Measurements from ENCODE around the gene FRMD5.
"Not testable (repeated sequence)": the region's sequence is repeated elsewhere in the genome, so short reads cannot be mapped to it uniquely, and the experiment has no call there.

The FRMD5 gene

DNA sequence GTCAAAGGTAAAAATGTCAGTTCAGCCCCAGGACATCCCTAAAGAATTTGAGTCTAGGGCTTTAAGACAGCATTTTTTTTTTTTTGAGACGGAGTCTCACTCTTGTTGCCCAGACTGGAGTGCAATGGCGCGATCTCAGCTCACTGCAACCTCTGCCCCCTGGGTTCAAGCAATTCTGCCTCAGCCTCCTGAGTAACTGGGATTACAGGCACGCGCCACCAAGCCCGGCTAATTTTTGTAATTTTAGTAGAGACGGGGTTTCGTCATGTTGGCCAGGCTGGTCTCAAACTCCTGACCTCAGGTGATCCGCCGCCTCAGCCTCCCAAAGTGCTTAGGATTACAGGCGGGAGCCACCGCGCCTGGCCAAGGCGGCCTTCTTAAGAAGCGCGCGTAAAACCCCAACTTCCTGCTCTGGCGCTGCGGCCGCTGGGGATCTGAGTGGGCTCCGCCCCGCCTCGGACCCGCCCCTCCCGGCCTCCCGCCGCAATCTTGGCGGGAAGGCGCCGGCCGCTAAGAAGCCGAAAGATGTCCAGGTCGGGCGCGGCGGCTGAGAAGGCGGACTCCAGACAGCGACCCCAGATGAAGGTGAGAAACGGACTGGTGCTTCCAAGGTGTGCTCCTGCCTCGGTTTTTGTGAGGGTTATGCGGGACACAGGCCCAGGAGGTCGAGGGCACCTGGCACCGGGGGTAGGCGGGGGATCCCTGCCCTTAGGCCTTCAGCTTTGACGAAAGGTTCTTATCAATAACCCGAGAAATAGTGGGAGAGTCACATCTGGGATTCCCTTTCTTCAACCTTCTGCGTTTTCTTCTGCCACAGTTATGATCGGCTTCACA, 368.3 kb downstream of the FRMD5 start, which contains the start of gene WDR76:
Gene WDR76, plus strand, starts transcription at position 495 of the 834 bp plus-strand sequence. Its CDS starts 31 bp downstream, at position 526.
- H3K27ac Mint-ChIP-seq = peak within 1 kb of the TSS; percentile 96
- peak; percentile 85 for DNase-seq
- H3K4me1 Mint-ChIP-seq (ENCODE audit: low read depth) = peaks cover 63% of the 10 kb centered on the region
- H3K4me3 Mint-ChIP-seq = peak within 1 kb of the TSS; percentile 94
- peaks cover 4% of the 10 kb centered on the region for H3K9me3 Mint-ChIP-seq
- H3K36me3 Mint-ChIP-seq (ENCODE audit: low read depth) = peaks cover 72% of the 10 kb centered on the region
- H3K27me3 Mint-ChIP-seq = no peaks in the 10 kb centered on the region

GRCh38 chr15:43826029-43826507, 369.0 kb downstream of the FRMD5 start:
- peak overlapping the region; percentile 94 for H3K4me3 Mint-ChIP-seq
- H3K36me3 Mint-ChIP-seq (ENCODE audit: low read depth) = peaks cover 72% of the 10 kb centered on the region
- peak overlapping the region; percentile 96 for H3K27ac Mint-ChIP-seq
- peaks cover 66% of the 10 kb centered on the region for H3K4me1 Mint-ChIP-seq (ENCODE audit: low read depth)
- H3K9me3 Mint-ChIP-seq = peaks cover 4% of the 10 kb centered on the region
- H3K27me3 Mint-ChIP-seq = no peaks in the 10 kb centered on the region
- DNase-seq = no peak

DNA sequence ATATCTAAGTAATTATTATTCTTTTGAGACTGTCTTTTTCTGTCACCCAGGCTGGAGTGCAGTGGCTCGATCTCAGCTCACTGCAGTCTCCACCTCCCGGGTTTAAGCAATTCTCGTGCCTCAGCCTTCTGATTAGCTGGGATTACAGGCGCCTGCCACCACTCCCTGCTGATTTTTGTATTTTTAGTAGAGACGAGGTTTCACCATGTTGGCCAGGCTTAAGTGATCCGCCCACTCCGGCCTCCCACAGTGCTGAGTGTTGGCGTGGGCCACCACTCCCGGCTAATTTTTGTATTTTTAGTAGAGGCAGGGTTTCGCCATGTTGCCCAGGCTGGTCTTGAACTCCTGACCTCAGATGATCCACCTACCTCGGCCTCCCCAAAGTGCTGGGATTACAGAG, 369.8 kb downstream of the FRMD5 start:
- peaks cover 69% of the 10 kb centered on the region for H3K4me1 Mint-ChIP-seq (ENCODE audit: low read depth)
- H3K27ac Mint-ChIP-seq = peak overlapping the region; percentile 96
- peak overlapping the region; percentile 96 for H3K4me3 Mint-ChIP-seq
- peaks cover 71% of the 10 kb centered on the region for H3K36me3 Mint-ChIP-seq (ENCODE audit: low read depth)
- H3K27me3 Mint-ChIP-seq, DNase-seq, H3K9me3 Mint-ChIP-seq: not testable (repeated sequence)

DNA sequence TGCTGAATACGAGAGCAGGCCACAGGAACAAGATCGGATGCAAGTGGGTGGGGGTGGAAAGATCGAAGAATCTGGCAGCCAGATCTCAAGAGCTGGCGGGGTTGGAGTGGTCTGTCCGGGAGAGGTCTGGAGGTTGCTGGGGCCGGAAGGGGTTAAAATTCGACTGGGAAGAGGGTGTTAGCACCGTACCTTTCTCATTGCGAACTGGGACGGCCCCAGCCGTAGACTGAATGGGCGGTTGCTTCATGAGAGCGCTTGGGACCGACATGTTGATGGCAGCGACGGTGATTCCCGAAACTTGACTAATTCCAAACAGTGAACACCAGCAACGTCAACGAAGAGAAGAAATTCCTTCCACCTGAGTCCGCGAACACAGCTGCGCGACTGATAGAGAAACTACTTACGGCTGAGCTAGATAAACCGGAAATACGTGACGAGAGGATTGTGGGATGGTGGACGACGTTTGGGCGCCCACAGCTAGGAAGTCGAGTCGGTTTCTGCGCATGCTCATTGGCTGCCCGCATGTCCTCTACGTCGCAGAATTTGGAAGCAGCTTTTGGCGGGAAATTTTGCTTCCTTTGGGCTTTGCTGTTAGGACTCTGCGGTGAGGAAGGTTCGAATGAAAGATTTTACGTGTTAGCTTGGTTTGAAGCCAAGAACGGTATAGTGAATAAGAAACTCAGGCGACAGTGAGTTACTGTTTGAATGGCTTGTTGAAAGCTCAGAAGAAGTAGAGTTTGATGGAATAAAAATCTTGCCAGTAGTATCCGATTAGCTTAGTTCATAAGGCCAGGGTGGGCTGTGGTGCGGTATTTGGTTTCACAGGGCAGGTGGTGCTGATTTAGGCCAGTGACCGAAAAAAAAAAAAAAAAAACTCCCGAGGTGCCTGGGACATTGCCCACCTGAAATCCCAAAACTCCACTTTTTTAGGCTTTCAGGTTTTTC, 370.5 kb downstream of the FRMD5 start, which contains the start of gene MFAP1:
Gene MFAP1, minus strand, starts transcription at position 389 of the 945 bp plus-strand sequence. Its CDS starts 121 bp downstream, at position 268.
- no peaks in the 10 kb centered on the region for H3K27me3 Mint-ChIP-seq
- peak; percentile 87 for DNase-seq
- H3K4me1 Mint-ChIP-seq (ENCODE audit: low read depth) = peaks cover 66% of the 10 kb centered on the region
- peak within 1 kb of the TSS; percentile 96 for H3K4me3 Mint-ChIP-seq
- H3K9me3 Mint-ChIP-seq = peaks cover 4% of the 10 kb centered on the region
- H3K36me3 Mint-ChIP-seq (ENCODE audit: low read depth) = peaks cover 68% of the 10 kb centered on the region
- H3K27ac Mint-ChIP-seq = peak within 1 kb of the TSS; percentile 99

DNA sequence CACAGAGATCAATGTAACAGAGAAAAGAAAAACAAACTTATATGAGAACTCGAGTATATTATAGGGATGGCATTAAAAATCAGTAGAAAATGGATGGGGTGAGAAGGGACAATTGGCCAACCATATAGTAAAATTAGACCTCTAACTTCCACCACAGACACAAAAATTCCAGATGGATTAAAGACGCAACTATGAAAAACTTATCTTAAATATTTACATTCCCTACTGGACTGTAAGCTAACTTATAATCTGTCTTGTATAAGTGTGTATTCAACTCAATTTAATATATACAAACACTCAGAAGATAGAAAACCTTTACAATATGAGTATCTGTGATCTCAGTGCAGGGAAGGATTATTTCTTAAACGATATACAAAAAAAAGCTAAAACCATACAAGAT, 373.6 kb downstream of the FRMD5 start:
- Mint-ChIP-seq H3K4me1 (ENCODE audit: low read depth) (peaks cover 57% of the 10 kb centered on the region), H3K36me3 (ENCODE audit: low read depth) (peaks cover 62% of the 10 kb centered on the region), H3K27me3 (no peaks in the 10 kb centered on the region), H3K27ac (peak overlapping the region; percentile 54), H3K4me3 (peak overlapping the region; percentile 58), H3K9me3 (peaks cover 4% of the 10 kb centered on the region)
- DNase-seq = no peak
